HG03469 (cell line): ENCODE data around the gene ZNF521.

Experiments used
- ATAC-seq: cut with Tn5 transposase; IDR thresholded peaks from one replicate; pipeline ENCODE4 v1.9.1; 2021; ENCODE audit warnings: mild to moderate bottlenecking, moderate library complexity, moderate number of reproducible peaks; ENCODE audit not compliant: unreplicated experiment

The ZNF521 gene

DNA sequence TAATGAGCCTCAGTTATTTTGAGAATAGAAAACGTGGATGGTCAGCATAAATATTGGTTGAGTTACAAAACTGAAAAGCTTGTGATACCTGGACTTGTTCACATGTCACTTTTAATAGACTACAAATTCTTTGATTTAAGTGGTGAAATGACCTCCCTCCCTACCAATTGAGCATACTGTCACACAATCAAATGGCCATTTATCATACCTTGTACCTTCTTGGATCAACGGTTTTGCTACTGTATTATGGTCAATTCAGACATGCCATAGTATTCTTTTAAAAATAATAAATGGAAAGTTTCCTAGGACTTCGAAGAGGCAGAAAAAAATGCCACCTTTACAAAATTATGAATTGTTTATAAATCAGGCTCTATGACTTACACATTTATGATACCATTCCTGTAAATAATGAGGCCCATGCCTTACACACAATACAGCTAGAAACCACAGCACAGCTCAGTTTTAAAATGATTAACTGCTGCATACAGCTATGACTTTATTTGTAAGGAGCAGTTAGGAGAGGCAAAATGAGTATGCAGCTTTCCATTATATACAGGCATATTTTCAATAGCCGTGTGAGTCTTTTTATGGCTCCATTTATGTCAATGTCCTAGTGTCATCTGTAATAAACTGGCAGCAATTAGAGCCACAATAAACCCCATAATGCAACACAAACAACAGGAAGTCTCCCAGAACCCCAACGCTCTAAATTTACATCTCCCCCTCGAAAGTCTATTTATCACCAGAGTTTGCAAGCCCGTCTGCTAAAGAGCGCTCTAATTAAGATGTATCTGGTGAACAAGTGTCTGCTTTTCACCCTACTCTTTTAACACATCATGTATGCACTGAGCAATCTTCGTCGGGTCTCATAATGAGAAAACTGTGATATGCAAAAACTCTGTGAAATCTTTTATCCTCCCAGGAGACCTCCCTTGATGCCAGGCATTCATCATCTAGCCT, 176.1 kb downstream of the ZNF521 start:
- no peak for ATAC-seq

DNA sequence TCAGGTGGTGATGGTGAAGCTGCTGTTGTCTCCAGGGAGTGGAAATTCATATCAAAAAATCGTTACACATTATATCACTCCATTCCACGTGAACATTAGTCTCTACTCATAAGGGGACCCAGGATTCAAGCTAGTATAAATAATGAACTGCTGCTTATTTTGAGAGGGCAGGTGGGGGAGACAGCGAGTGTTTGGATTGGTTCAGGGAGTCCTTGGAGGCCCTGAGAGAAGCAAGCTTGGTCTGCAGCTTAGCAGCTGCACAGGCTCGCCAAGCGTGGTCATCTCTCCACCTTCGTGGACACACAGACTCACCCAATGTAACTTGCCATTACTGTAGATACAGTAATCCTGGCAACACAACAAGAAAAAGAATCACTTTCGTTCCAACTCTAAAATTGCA, 177.6 kb downstream of the ZNF521 start:
- no peak for ATAC-seq

DNA sequence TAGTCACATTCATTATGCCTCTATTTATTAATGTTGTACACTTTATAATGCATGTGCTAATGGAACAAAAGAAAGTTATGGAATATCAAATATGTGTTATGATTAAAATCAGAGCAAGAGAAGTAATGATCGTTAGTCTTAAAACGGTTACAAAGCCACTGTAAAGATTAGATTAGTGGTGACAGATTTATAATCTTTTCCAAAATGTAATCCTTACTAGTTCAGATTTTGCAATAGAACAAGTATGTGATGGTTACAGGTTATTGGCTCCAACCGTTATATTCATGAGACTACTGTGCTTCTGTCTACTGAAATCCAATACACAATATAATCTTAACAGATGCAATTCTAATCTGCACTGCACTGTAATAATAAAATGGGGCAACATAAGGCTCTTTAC, 180.6 kb downstream of the ZNF521 start:
- no peak for ATAC-seq

DNA sequence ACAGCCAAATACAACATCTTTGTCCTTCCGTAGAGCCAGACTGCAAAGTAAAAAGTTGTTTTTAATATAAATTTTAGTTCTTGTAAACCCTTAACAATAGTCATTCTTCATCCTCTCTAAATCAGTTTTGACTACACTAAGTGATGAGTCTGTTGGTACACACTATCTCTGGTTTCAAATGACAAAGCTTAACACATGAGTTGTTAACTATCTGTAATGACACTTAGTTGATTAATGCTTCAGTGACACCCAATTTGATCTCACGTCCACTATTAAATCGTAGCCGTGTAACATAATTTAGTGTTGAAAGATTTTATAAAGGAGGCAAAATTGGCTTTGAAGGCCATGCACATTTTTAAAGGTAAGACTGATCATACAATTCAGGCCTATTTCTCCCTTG, 181.6 kb downstream of the ZNF521 start:
- ATAC-seq, result no peak

DNA sequence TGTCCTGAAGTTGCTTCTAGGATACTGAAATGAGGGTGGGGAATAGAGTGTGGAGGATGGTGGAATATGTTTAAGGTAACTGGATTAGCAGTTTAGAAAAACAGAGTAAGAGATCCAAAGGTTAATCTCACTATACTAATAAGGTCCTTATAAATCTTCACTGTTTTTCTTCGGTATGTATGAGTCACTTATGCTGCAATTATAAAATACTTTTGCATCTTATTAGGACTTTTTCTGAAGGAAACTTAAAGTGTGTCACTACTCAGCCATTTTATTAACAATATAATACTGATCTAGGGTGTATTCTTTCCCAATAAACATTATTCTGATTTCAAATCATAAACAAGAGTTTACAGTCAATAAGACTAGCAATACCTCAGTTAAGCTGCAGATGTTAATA, 182.3 kb downstream of the ZNF521 start:
- ATAC-seq, result no peak

DNA sequence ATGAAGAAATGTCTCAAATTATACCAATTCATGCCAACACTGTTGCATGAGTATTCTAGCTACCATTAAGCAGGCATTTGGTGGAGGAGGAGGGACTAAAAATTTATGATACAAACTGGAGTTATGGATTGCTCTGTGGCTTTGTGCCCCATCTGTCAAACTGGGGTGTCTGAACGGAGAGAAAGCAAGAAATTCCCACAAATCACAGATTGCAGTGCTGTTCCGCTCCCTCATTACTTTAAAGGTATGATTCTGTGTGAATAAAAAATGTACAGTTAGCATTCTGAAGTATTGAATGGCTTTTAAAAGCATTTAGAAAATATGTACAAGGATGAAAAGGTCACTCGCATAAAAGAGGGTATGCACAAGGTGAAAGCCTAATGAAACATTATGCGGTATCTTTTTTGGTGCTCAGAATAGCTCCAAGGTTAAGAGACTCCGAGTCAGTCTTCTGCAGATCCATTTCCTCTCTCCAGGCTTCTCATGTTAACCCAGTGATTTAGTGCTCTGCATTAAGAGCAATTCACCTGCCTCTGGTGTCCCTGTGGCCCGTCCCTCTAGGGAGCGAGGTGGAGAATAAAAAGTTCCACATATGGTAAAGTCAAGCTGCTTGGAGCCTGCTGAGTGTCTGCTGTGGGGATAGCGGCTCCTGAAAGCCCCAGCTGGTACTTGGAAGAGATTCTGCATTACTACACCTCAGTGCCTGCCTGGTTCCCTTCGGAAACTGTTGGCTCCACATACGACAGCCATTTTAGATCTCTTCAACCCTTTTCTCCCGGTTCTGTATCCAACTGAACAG, 184.2 kb downstream of the ZNF521 start:
- no peak for ATAC-seq

DNA sequence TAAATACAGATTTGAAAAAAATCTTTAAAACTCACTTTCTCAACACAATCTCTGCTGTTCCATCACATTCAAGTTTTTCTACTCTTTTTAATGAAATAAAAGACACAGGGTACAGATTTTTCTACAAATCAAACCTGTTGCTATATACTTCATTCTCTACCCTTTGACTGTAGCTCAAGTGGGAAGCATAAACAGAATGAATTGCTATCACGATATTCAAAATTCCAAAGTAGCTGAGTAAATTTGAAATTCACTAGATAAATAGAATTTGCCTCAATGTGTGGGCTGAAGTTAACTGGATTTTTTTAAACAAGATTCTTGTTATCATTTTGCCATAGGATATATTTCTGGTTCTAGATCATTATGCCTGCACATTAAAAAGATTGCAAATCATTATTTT, 185.9 kb downstream of the ZNF521 start:
- ATAC-seq, result no peak

DNA sequence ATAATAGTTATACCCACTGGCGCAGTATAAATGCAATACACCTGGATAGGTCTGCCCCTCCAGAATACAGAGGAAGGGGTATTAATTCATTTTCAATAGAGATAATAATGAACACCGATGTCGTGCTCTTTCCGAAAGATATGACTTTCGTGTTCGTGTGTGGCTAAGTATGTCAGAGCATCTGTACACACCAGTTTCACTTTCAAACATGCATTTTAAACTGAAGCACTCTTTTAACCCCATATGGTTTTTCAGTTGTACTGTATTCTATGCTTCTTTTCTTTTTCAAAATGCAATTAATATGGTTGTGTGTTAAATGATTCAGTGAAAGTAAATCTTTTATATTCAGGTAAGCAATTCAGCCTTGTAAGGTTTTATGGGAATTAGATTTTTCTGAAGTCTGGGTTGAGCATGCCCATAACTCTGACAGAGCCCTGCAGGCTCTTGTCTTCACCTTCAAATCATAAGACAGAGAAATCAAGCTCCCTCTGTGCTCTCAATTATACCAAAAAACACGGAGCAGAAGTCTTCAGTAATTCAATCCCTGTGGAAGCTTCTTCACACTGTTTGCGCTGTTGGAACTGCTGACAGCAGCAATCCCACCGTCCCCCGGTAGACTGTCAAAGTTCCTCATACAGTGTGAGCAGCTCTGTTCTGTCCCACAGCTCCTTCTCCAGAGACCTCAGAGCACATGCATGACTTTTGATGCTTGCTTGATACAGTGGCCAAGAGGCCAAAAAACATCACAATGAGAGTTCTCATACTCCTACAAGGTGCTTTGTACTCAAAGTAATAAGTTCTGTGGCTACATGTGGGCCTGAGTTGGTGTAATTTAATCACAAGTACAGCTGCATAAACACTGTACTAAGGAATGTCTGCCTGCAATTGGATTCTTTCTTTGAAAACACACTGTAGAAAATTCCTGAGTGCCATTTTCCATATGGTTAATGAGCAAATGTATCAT, 186.8 kb downstream of the ZNF521 start:
- ATAC-seq, result peak; percentile 80

DNA sequence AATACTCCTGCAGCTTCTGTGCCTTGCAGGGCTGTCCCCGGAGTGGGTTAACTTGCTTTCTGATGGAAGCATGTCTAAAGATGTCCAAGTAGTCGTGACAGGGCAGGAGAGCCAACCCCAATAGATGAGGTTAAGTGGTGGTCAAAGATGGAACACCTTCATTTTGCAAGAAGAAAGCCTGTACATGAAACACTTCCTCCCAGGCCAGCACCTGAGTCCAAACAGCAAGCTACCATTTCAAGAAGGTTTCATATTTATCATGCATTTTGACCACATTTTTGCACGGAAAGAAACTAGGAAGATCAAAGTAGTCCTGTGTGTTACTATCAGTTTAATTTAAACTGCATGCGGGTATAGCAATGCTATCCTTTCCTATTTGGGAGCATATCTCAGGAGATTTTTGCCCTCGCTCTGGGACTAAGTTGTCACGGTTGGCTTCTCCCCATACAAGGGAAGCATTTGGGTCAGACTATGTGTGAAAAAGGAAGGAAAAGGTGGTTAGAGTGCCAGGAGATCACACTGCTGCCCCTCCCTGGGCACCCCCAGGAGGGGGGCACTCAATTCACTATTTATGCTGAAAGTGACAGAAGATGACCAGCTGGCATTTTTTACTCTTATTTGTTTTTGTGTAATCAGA, 187.6 kb downstream of the ZNF521 start:
- ATAC-seq, result no peak

DNA sequence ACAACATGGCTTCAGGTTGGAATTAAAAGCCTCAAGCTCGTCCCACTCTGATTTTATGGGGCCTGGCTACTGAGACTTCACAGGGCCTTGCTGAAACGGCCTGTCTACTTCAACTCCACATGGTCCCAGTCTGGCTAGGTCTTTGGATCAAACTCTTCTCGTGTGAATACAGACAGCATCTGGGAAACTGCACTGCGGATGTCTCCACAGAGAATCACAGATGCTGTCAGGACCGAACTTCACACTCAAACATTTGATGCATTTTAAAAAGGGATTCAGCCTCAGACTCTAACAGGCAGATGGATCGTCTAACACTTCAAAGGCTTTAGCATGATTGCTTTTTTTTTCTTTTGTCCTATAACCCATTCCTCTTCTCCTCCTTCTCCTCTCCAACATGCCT, 198.5 kb downstream of the ZNF521 start:
- ATAC-seq, result no peak

DNA sequence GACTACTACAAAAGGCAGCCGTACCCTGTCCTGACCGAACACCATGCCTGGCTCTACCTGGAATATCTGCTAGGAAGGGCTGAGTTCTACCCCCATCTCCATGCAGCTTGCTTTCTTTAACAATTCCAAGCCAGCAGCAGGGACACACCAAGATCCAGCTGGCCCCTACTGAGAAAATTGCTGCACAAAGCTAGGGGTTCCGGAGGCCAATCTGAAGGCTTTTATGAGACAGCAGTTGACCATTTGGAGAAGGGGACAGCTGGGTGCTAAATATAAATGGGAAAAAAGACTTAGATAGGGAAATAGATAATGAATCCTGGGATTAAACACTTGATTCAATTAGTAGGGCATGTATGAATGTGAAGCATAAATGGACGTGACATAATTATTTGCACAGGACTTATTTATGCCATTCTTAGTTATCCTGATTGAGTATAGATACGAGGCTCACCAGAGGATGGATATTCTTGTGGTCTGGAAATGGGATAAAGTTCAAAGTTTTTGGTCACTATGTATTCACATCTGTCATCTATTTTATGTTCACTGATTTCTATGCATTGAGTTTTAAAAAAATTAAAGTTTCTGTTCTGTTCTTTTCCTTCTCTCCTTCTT, 204.0 kb downstream of the ZNF521 start:
- ATAC-seq, result no peak

DNA sequence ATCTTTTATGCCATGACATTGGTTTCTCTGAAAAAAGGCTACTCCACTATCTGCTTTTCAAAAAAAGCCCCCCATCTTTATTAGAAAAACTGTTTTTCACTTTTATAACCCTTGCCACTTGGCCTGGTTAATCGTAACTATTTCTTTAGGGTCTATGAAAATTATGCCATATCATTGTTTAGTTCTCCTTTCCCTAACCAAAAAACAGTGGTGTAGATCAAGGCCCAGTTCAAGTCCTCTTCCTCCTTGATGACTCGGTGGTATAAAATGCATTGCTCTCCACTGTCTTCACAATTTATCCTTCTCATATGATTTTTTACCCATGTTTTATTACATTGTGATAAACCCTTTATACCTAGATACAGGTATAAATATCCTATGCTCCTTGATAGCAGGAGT, 205.5 kb downstream of the ZNF521 start:
- no peak for ATAC-seq

DNA sequence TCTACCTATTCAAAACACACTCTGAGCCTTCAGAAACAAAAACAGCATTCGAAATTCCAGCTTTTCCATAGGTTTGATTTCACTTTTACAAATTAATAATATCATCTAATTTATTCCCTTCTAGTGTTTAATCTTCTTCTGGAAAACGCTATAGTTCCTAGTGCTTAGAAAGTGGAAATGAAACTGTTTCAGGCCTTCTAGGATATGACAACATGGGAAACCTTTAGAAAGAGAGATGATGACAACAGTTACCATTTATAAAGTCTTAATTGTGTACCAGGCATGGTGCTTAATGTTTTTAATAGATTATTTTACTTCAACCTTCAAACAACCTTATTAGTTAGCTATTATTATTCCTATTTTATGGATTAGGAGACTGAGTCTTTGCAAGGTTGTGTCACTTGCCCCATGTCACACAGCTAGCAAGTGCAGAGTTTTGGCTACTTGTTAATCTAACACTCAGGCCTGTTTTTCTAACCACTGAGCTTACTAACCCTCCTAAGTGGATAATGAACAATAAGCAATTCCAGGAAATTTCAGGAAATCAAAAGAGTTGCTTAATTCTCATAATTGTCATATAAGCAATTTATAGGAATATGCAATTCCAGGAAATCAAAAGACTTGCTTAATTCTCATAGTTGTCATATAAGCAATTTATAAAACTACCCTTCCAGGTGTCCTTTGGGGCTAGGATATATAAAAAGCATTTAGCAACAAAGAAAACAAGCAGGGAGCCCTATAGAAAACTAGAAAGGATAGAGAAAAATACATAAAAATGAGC, 206.0 kb downstream of the ZNF521 start:
- ATAC-seq, result no peak

DNA sequence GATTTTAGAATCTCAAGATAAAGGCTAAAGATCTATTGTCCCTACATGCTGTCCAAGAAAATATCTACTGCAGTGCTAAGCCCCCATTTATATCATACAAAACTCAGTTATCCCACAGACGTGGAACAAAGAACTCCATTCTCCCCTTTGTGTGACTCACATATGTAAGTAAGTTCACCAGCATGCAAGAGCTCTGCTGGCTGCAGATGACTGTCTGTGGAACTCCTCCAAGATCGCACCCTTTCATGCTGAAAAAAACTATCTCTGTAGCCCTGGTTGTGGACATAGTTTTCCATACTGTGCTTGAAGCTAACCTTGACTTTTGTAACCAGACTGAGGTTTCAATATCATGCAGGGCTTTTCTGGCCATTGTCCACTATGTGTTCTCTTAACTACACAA, 207.1 kb downstream of the ZNF521 start:
- ATAC-seq, result no peak

DNA sequence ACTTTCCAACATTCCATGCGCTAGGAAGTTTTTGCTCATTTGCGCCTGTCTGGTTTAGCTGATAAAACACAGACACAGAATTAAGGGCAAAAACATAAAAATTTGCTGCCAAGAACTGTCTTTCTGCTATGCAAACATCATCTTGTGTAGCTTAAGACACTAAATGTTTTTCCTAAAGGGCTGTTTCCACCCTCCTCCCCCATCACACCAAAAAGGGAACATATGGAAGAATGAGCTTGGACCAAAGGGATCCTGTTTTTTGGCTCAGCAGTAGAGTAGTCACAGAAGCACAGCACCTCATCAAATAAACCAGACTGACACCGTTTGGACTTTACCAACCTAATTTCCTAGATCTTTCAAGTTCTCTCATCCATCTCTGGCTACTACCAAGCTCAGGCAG, 210.1 kb downstream of the ZNF521 start:
- no peak for ATAC-seq

DNA sequence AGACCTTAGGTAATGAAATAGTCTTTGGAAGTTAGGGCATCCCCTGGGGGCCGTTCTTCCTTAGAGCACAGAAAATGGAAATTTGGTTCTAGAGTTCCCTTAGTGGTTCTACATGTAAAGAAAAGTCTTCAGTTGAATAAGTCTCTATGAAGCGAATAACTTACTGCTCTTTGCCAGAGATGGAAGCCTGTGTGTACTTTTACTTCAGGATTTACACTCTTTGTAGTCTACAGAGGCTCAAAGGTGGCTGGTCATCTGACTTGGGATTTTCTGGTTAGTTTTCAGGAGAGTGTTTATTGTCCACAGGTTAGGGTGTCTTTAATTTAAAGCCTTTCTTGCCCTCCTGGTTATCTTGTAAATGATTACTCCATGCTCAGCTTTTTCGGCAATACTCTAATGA, 210.6 kb downstream of the ZNF521 start:
- no peak for ATAC-seq

DNA sequence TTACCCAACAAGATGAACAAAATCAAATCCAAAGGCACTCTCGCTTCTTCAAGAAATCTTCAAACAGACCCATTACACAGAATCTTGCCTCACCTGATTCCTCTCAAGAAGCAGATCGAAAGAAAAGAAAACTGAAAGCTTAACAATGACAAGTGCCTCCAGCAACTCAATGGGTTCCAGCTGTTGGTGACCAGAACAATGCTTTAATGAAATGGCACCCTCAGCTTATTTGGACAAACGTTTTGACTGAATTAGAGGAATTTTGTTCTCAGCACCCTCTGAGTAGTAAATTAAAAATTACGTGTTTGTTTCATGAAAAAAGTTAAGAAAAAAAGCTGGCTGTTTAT, 211.0 kb downstream of the ZNF521 start:
- no peak for ATAC-seq

DNA sequence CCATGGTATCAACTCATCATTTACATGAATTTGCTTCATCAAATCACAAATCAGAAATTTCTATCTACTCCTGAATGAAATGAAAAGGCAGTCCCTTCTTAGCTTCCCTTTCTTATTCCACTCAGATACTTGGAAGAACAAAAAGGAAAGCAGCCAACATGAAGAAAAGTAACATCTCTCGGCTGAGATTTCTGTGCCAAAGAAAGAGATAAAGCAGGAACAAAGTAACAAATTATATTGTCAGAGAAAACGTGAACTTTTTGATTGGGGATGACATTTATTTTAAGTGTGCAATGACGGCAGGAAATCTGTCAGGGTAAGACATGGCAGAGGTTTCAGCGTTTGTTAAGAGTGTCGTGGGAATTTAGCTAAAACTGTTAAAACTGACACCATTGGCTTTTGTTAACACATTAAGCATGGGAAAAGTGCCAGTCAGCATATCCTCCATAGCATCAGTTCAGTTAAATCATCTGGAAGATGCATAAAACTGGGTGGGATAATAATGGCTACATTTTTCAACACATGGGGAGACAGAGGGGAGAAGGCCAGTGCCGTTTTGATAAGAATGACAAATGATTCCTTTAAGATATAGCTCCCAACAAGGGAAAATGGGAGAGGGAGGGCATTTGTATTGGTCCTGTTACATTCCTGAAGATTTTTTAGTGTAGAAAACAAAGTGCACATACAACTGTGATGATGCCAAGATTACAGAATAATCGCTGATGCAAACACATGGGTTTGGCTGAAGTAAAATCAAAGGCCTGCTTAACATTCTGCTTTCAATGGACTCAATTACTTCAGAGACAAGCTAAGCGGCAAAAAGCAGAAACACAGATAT, 211.6 kb downstream of the ZNF521 start:
- ATAC-seq, result no peak

DNA sequence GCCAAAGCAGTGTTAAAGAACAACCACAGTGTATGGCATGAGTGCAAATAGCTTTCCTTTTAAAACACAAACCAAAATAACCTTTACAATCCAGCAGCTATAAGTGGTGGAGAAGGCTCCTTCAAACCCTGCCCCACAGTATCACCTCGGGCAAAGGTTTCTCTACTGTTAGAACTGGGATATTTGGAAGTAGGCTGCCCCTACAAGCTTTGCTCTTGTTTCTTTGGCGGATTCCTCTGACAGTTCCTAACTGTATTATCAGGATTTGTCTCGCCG, 214.8 kb downstream of the ZNF521 start:
- ATAC-seq, result no peak
